Epithelial cell of esophagus (primary cell): ENCODE results near the gene MT1B.

Experiments
- DNase-seq: peaks from one replicate; pipeline ENCODE4 v3.0.0; 2010; ENCODE audit warnings: low read depth
- H3K4me3 ChIP-seq: 2 replicates; pipeline ENCODE4 v1.5.1; 2011; ENCODE audit warnings: mild to moderate bottlenecking, low read length, control low read depth
- CTCF ChIP-seq: IDR thresholded peaks from 2 replicates; pipeline ENCODE4 v1.5.1; 2011; ENCODE audit warnings: low read depth, mild to moderate bottlenecking, low read length, control low read depth, inconsistent platforms; ENCODE audit not compliant: insufficient read depth; ENCODE audit errors: missing control alignments

Gene MT1B

GRCh38 chr16:56645311-56645710 is 6.4 kb upstream of the MT1B start:
- H3K4me3 ChIP-seq = no peak overlapping the region
- peak; percentile 51 for DNase-seq
- TF ChIP-seq CTCF = no peak

GRCh38 chr16:56645838-56646237 is 5.8 kb upstream of the MT1B start:
- DNase-seq = no peak
- no peak for TF ChIP-seq CTCF
- no peak overlapping the region for H3K4me3 ChIP-seq

- TF ChIP-seq CTCF = no peak
These were observed 3.9 kb upstream of the MT1B start for GRCh38 chr16:56647641-56648431.

GRCh38 chr16:56649271-56649670 is 2.4 kb upstream of the MT1B start:
- H3K4me3 ChIP-seq = no peak overlapping the region
- DNase-seq = no peak
- TF ChIP-seq CTCF = no peak

More at GRCh38 chr16:56647641-56648431, 3.9 kb upstream of the MT1B start:
- DNase-seq = no peak
- H3K4me3 ChIP-seq = no peak overlapping the region

GRCh38 chr16:56649820-56650219 is 1.9 kb upstream of the MT1B start:
- peak; percentile 97 for DNase-seq
- no peak for TF ChIP-seq CTCF

GRCh38 chr16:56652600-56652999 is 914 bp downstream of the MT1B start:
- DNase-seq = no peak
- TF ChIP-seq CTCF = no peak
- no peak overlapping the region for H3K4me3 ChIP-seq

More at GRCh38 chr16:56649820-56650219, 1.9 kb upstream of the MT1B start:
- H3K4me3 ChIP-seq = no peak overlapping the region

GRCh38 chr16:56653218-56653617 is 1.5 kb downstream of the MT1B start:
- TF ChIP-seq CTCF = no peak
- H3K4me3 ChIP-seq = no peak overlapping the region
- no peak for DNase-seq
